SU-DHL-6 (cell line): ENCODE results near the gene RB1.

ENCODE experiments used
- EZH2phosphoT487 ChIP-seq: fragments of 200-600 bp; sonication (generic), shearing (Covaris generic); conservative IDR thresholded peaks from 2 replicates; pipeline ENCODE4 v1.6.1; 2018; ENCODE audit warnings: mild to moderate bottlenecking, antibody characterized with exemption, low read length, moderate library complexity, mixed read lengths
- TF ChIP-seq, protein P1 (sequence below): fragments of 200-600 bp; sonication (generic); IDR thresholded peaks from one replicate; pipeline ENCODE4 v1.5.1; 2017; ENCODE audit warnings: antibody characterized with exemption, mild to moderate bottlenecking, low read length, moderate library complexity; ENCODE audit not compliant: insufficient read depth, poor library complexity, severe bottlenecking

DNA sequence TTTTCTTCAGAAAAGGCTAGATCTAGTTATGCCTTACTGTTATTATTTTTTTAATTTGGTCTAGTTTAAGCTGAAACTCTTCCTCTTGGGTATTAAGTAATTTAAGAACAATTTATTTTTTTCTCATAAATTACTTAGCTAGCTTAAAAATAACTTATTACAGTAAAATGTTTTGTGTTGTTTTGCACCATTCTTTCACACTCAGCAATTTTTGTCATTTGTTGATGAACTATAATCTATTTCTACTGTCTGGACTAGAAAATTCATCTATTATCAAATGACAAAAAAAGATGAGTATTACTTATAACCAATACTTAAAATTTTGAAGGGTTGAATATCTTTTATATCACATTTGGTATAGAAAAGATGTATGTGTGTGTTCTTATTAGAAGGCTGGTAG, 111.0 kb downstream of the RB1 start:
- TF ChIP-seq EZH2phosphoT487 = no peak
- TF ChIP-seq, protein P1, sequence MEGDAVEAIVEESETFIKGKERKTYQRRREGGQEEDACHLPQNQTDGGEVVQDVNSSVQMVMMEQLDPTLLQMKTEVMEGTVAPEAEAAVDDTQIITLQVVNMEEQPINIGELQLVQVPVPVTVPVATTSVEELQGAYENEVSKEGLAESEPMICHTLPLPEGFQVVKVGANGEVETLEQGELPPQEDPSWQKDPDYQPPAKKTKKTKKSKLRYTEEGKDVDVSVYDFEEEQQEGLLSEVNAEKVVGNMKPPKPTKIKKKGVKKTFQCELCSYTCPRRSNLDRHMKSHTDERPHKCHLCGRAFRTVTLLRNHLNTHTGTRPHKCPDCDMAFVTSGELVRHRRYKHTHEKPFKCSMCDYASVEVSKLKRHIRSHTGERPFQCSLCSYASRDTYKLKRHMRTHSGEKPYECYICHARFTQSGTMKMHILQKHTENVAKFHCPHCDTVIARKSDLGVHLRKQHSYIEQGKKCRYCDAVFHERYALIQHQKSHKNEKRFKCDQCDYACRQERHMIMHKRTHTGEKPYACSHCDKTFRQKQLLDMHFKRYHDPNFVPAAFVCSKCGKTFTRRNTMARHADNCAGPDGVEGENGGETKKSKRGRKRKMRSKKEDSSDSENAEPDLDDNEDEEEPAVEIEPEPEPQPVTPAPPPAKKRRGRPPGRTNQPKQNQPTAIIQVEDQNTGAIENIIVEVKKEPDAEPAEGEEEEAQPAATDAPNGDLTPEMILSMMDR = no peak
